ENCODE data around the gene TSPAN3. TPM values are rescaled to one million over a fixed set of nuclear protein-coding genes. Genes with fewer than 3 reads are reported as not detected.

TSPAN3 gene
- total RNA-seq, 1 experiment from 2014 or later = 84.9 TPM

DNA sequence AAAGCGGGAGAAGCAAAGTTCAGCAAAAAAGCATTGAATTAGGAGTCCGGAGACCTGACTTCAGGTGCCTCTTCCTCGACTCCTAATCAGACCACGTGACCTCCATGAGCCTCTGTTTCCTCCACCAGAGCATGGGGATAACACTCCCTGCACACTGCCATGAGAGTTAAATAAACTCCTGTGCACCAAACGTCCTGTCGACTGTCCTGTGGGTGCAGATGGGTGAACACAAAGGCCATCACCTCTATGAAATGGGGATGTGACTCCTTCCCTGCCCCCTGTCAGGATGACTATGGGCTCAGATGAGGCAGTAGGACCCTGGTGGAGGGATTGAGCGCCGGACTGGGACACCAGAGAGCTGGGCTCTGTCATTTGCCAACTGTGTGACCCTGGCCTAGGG, 13.5 kb upstream of the TSPAN3 start:
- Mint-ChIP-seq H3K4me1 (peaks cover 9% of the 10 kb centered on the region), H3K36me3 (no peaks in the 10 kb centered on the region), H3K4me3 (no peak overlapping the region), H3K27ac (no peak overlapping the region), H3K27me3 (ENCODE audit: low read depth) (peaks cover 23% of the 10 kb centered on the region), H3K9me3 (no peaks in the 10 kb centered on the region)
- no peak for ATAC-seq
- ChIA-PET POLR2A (interaction anchor here (1.0 kb wide), 1 partner anchor 13 kb away, joined by 3 read pairs; the partner anchor contains the start of gene TSPAN3), CTCF (interaction anchor here (0.7 to 1.3 kb wide), 3 partner anchors 50 to 459 kb away, joined by 3 to 5 read pairs (median 4); no protein-coding TSS in a partner anchor)
- TF ChIP-seq ZNF121 (CRISPR knock-in tag; IDR thresholded peaks at IDR 0.05) (no peak), HMGA2 (CRISPR knock-in tag; IDR thresholded peaks at IDR 0.05) (no peak), ZNF671 (CRISPR knock-in tag; IDR thresholded peaks at IDR 0.05) (no peak), ATF1 (CRISPR knock-in tag; IDR thresholded peaks at IDR 0.05) (no peak)
- TF ChIP-seq, protein P1, sequence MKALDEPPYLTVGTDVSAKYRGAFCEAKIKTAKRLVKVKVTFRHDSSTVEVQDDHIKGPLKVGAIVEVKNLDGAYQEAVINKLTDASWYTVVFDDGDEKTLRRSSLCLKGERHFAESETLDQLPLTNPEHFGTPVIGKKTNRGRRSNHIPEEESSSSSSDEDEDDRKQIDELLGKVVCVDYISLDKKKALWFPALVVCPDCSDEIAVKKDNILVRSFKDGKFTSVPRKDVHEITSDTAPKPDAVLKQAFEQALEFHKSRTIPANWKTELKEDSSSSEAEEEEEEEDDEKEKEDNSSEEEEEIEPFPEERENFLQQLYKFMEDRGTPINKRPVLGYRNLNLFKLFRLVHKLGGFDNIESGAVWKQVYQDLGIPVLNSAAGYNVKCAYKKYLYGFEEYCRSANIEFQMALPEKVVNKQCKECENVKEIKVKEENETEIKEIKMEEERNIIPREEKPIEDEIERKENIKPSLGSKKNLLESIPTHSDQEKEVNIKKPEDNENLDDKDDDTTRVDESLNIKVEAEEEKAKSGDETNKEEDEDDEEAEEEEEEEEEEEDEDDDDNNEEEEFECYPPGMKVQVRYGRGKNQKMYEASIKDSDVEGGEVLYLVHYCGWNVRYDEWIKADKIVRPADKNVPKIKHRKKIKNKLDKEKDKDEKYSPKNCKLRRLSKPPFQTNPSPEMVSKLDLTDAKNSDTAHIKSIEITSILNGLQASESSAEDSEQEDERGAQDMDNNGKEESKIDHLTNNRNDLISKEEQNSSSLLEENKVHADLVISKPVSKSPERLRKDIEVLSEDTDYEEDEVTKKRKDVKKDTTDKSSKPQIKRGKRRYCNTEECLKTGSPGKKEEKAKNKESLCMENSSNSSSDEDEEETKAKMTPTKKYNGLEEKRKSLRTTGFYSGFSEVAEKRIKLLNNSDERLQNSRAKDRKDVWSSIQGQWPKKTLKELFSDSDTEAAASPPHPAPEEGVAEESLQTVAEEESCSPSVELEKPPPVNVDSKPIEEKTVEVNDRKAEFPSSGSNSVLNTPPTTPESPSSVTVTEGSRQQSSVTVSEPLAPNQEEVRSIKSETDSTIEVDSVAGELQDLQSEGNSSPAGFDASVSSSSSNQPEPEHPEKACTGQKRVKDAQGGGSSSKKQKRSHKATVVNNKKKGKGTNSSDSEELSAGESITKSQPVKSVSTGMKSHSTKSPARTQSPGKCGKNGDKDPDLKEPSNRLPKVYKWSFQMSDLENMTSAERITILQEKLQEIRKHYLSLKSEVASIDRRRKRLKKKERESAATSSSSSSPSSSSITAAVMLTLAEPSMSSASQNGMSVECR (CRISPR knock-in tag; IDR thresholded peaks at IDR 0.05; ENCODE audit: borderline replicate concordance) = no peak
- TF ChIP-seq, protein P2, sequence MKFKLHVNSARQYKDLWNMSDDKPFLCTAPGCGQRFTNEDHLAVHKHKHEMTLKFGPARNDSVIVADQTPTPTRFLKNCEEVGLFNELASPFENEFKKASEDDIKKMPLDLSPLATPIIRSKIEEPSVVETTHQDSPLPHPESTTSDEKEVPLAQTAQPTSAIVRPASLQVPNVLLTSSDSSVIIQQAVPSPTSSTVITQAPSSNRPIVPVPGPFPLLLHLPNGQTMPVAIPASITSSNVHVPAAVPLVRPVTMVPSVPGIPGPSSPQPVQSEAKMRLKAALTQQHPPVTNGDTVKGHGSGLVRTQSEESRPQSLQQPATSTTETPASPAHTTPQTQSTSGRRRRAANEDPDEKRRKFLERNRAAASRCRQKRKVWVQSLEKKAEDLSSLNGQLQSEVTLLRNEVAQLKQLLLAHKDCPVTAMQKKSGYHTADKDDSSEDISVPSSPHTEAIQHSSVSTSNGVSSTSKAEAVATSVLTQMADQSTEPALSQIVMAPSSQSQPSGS (CRISPR knock-in tag; IDR thresholded peaks at IDR 0.05; ENCODE audit: borderline replicate concordance, low read depth) = no peak
- TF ChIP-seq, protein P3, sequence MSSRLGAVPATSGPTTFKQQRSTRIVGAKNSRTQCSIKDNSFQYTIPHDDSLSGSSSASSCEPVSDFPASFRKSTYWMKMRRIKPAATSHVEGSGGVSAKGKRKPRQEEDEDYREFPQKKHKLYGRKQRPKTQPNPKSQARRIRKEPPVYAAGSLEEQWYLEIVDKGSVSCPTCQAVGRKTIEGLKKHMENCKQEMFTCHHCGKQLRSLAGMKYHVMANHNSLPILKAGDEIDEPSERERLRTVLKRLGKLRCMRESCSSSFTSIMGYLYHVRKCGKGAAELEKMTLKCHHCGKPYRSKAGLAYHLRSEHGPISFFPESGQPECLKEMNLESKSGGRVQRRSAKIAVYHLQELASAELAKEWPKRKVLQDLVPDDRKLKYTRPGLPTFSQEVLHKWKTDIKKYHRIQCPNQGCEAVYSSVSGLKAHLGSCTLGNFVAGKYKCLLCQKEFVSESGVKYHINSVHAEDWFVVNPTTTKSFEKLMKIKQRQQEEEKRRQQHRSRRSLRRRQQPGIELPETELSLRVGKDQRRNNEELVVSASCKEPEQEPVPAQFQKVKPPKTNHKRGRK (CRISPR knock-in tag; IDR thresholded peaks at IDR 0.05; ENCODE audit: borderline replicate concordance) = no peak
- TF ChIP-seq, protein P4, sequence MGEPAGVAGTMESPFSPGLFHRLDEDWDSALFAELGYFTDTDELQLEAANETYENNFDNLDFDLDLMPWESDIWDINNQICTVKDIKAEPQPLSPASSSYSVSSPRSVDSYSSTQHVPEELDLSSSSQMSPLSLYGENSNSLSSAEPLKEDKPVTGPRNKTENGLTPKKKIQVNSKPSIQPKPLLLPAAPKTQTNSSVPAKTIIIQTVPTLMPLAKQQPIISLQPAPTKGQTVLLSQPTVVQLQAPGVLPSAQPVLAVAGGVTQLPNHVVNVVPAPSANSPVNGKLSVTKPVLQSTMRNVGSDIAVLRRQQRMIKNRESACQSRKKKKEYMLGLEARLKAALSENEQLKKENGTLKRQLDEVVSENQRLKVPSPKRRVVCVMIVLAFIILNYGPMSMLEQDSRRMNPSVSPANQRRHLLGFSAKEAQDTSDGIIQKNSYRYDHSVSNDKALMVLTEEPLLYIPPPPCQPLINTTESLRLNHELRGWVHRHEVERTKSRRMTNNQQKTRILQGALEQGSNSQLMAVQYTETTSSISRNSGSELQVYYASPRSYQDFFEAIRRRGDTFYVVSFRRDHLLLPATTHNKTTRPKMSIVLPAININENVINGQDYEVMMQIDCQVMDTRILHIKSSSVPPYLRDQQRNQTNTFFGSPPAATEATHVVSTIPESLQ (CRISPR knock-in tag; IDR thresholded peaks at IDR 0.05) = no peak
- no peak for DNase-seq (ENCODE audit: low spot score)

DNA sequence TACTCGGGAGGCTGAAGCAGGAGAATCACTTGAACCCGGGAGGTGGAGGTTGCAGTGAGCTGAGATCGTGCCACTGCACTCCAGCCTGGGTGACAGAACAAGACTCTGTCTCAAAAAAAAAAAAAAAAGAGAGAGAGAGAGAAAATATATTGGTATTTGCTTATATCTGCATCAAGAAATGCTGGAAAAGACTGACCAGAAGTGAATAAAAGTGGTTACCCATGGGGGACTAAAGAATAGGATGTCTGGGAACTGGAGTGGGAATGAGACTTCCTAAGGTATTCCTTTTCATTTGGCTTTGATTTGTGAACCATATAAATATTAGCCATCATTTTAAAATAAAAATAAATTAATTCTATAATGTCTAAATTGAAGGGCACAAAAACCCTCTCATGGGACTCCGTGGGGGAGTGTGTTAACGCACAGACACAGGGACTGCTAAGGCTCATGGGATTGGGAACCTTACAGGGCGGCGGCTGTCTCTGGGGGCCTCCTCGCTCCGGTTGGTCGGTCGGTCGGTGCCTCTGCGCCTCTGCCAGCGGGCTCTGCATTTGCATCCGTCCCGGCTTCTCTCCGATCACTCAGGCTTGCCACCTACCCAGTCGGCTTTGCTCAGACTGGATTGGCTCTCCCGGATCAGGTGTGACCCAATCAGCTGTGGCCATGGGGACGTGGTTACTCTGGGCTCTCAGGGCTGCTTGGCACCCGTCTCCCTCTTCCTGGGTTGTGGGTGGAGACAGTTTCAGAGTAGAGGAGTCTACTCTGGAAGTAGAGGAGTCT, 12.7 kb upstream of the TSPAN3 start:
- peak; percentile 99 for ATAC-seq
- ChIA-PET CTCF (interaction anchor here (0.7 to 1.3 kb wide), 4 partner anchors 24 to 460 kb away, joined by 3 to 5 read pairs (median 4); no protein-coding TSS in a partner anchor), POLR2A (no interaction called here)
- Mint-ChIP-seq H3K27me3 (ENCODE audit: low read depth) (peaks cover 23% of the 10 kb centered on the region), H3K4me1 (peaks cover 9% of the 10 kb centered on the region), H3K27ac (no peak overlapping the region), H3K4me3 (peak overlapping the region; percentile 43), H3K9me3 (no peaks in the 10 kb centered on the region), H3K36me3 (no peaks in the 10 kb centered on the region)
- peak; percentile 75 for DNase-seq (ENCODE audit: low spot score)
- TF ChIP-seq, protein P5, sequence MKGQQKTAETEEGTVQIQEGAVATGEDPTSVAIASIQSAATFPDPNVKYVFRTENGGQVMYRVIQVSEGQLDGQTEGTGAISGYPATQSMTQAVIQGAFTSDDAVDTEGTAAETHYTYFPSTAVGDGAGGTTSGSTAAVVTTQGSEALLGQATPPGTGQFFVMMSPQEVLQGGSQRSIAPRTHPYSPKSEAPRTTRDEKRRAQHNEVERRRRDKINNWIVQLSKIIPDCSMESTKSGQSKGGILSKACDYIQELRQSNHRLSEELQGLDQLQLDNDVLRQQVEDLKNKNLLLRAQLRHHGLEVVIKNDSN (CRISPR knock-in tag; IDR thresholded peaks at IDR 0.05) = peak; percentile 61; the same call in 1 of the 2 replicates
- TF ChIP-seq ZNF121 (CRISPR knock-in tag; IDR thresholded peaks at IDR 0.05) (no peak), CREM (CRISPR knock-in tag; IDR thresholded peaks at IDR 0.05) (no peak), ETV6 (CRISPR knock-in tag; IDR thresholded peaks at IDR 0.05) (no peak), MYBL2 (CRISPR knock-in tag; IDR thresholded peaks at IDR 0.05) (no peak), NFYB (CRISPR knock-in tag; conservative IDR thresholded peaks at IDR 0.05; ENCODE audit: low read depth) (peak; percentile 40; the same call in 1 of the 2 replicates), ZNF396 (CRISPR knock-in tag; IDR thresholded peaks at IDR 0.05; ENCODE audit: borderline replicate concordance) (no peak)
- TF ChIP-seq, protein P6, sequence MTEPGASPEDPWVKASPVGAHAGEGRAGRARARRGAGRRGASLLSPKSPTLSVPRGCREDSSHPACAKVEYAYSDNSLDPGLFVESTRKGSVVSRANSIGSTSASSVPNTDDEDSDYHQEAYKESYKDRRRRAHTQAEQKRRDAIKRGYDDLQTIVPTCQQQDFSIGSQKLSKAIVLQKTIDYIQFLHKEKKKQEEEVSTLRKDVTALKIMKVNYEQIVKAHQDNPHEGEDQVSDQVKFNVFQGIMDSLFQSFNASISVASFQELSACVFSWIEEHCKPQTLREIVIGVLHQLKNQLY (CRISPR knock-in tag; IDR thresholded peaks at IDR 0.05) = no peak
- TF ChIP-seq, protein P3 (CRISPR knock-in tag; IDR thresholded peaks at IDR 0.05; ENCODE audit: borderline replicate concordance) = no peak
- TF ChIP-seq, protein P7, sequence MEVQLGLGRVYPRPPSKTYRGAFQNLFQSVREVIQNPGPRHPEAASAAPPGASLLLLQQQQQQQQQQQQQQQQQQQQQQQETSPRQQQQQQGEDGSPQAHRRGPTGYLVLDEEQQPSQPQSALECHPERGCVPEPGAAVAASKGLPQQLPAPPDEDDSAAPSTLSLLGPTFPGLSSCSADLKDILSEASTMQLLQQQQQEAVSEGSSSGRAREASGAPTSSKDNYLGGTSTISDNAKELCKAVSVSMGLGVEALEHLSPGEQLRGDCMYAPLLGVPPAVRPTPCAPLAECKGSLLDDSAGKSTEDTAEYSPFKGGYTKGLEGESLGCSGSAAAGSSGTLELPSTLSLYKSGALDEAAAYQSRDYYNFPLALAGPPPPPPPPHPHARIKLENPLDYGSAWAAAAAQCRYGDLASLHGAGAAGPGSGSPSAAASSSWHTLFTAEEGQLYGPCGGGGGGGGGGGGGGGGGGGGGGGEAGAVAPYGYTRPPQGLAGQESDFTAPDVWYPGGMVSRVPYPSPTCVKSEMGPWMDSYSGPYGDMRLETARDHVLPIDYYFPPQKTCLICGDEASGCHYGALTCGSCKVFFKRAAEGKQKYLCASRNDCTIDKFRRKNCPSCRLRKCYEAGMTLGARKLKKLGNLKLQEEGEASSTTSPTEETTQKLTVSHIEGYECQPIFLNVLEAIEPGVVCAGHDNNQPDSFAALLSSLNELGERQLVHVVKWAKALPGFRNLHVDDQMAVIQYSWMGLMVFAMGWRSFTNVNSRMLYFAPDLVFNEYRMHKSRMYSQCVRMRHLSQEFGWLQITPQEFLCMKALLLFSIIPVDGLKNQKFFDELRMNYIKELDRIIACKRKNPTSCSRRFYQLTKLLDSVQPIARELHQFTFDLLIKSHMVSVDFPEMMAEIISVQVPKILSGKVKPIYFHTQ (CRISPR knock-in tag; IDR thresholded peaks at IDR 0.05) = no peak

Data from WTC11 (cell line).